WTC11 (cell line): ENCODE measurements around the gene ESYT1. TPM values are rescaled to one million over a fixed set of nuclear protein-coding genes. Genes with fewer than 3 reads are reported as not detected.
A peak's percentile ranks its signal among the peaks of the same experiment; 100 is the strongest.

Experiments
- CBFB ChIP-seq: sonication (generic); formaldehyde crosslinking; IDR thresholded peaks from 2 replicates; pipeline ENCODE4 v1.8.1; 2022; ENCODE audit warnings: mild to moderate bottlenecking, low read depth, missing genetic modification reagents
- E2F5 ChIP-seq: sonication (generic); formaldehyde crosslinking; IDR thresholded peaks from 2 replicates; pipeline ENCODE4 v1.8.1; 2022; ENCODE audit warnings: mild to moderate bottlenecking, moderate library complexity, missing genetic modification reagents
- FOXK1 ChIP-seq: sonication (generic); formaldehyde crosslinking; IDR thresholded peaks from 2 replicates; pipeline ENCODE4 v1.8.0; 2022; ENCODE audit warnings: mild to moderate bottlenecking, moderate library complexity, missing genetic modification reagents
- IRF2 ChIP-seq: sonication (generic); formaldehyde crosslinking; IDR thresholded peaks from 2 replicates; pipeline ENCODE4 v1.8.0; 2022; ENCODE audit warnings: low read depth, missing genetic modification reagents, borderline replicate concordance
- JAZF1 ChIP-seq: fragments of 250-450 bp; sonication (Bioruptor Pico); IDR thresholded peaks from 2 replicates; pipeline ENCODE4 v1.9.0; 2021; ENCODE audit warnings: moderate library complexity, mild to moderate bottlenecking, inconsistent platforms
- MAX ChIP-seq: sonication (generic); formaldehyde crosslinking; IDR thresholded peaks from 2 replicates; pipeline ENCODE4 v1.8.0; 2022; ENCODE audit warnings: mild to moderate bottlenecking, missing genetic modification reagents
- MYBL2 ChIP-seq: sonication (generic); formaldehyde crosslinking; IDR thresholded peaks from 2 replicates; pipeline ENCODE4 v1.8.1; 2023; ENCODE audit warnings: mild to moderate bottlenecking, moderate library complexity, missing genetic modification reagents
- NFATC4 ChIP-seq: fragments of 250-450 bp; sonication (Bioruptor Pico); IDR thresholded peaks from 2 replicates; pipeline ENCODE4 v1.9.0; 2021; ENCODE audit warnings: mild to moderate bottlenecking
- SMAD3 ChIP-seq: sonication (generic); formaldehyde crosslinking; IDR thresholded peaks from 2 replicates; pipeline ENCODE4 v1.8.0; 2022; ENCODE audit warnings: missing genetic modification reagents, mild to moderate bottlenecking, borderline replicate concordance
- SP1 ChIP-seq: sonication (generic); formaldehyde crosslinking; conservative IDR thresholded peaks from 2 replicates; pipeline ENCODE4 v1.8.1; 2022; ENCODE audit warnings: missing genetic modification reagents
- TP53 ChIP-seq: sonication (generic); formaldehyde crosslinking; IDR thresholded peaks from 2 replicates; pipeline ENCODE4 v1.8.1; 2023; ENCODE audit warnings: mild to moderate bottlenecking, missing genetic modification reagents
- USF2 ChIP-seq: sonication (generic); formaldehyde crosslinking; IDR thresholded peaks from 2 replicates; pipeline ENCODE4 v1.8.1; 2023; ENCODE audit warnings: mild to moderate bottlenecking, missing genetic modification reagents, moderate library complexity
- ZBTB21 ChIP-seq: sonication (generic); formaldehyde crosslinking; IDR thresholded peaks from 2 replicates; pipeline ENCODE4 v1.8.1; 2023; ENCODE audit warnings: mild to moderate bottlenecking, missing genetic modification reagents, borderline replicate concordance
- ZBTB43 ChIP-seq: sonication (generic); formaldehyde crosslinking; IDR thresholded peaks from 2 replicates; pipeline ENCODE4 v1.8.1; 2023; ENCODE audit warnings: mild to moderate bottlenecking, missing genetic modification reagents
- ZNF138 ChIP-seq: sonication (generic); formaldehyde crosslinking; conservative IDR thresholded peaks from 2 replicates; pipeline ENCODE4 v1.8.1; 2022; ENCODE audit warnings: mild to moderate bottlenecking, moderate library complexity, missing genetic modification reagents
- ZNF281 ChIP-seq: sonication (generic); formaldehyde crosslinking; IDR thresholded peaks from 2 replicates; pipeline ENCODE4 v1.8.0; 2023; ENCODE audit warnings: mild to moderate bottlenecking, missing genetic modification reagents
- total RNA-seq: library from RNA; stranded (reverse); gene quantifications from 3 replicates; pipeline ENCODE4 v1.2.3, GENCODE V29; 2021
- TF ChIP-seq, protein P1 (sequence below): sonication (generic); formaldehyde crosslinking; IDR thresholded peaks from 2 replicates; pipeline ENCODE4 v1.8.0; 2022; ENCODE audit warnings: mild to moderate bottlenecking, missing genetic modification reagents
- TF ChIP-seq, protein P2 (sequence below): sonication (generic); formaldehyde crosslinking; IDR thresholded peaks from 2 replicates; pipeline ENCODE4 v1.8.0; 2022; ENCODE audit warnings: mild to moderate bottlenecking, missing genetic modification reagents
- TF ChIP-seq, protein P3 (sequence below): sonication (generic); formaldehyde crosslinking; IDR thresholded peaks from 2 replicates; pipeline ENCODE4 v1.8.0; 2022; ENCODE audit warnings: mild to moderate bottlenecking, missing genetic modification reagents
- TF ChIP-seq, protein P4 (sequence below): sonication (generic); formaldehyde crosslinking; IDR thresholded peaks from 2 replicates; pipeline ENCODE4 v1.8.1; 2023; ENCODE audit warnings: mild to moderate bottlenecking, moderate library complexity, missing genetic modification reagents
- TF ChIP-seq, protein P5 (sequence below): fragments of 250-450 bp; sonication (Bioruptor Pico); IDR thresholded peaks from 2 replicates; pipeline ENCODE4 v1.9.0; 2021; ENCODE audit warnings: moderate library complexity, mild to moderate bottlenecking, inconsistent platforms, borderline replicate concordance

The ESYT1 gene
- total RNA-seq, 1 experiment from 2014 or later: 80.1 TPM

GRCh38 chr12:56104109-56104814, 23.8 kb upstream of the ESYT1 start, which contains the start of gene PA2G4 (continued):
- TF ChIP-seq, protein P1, sequence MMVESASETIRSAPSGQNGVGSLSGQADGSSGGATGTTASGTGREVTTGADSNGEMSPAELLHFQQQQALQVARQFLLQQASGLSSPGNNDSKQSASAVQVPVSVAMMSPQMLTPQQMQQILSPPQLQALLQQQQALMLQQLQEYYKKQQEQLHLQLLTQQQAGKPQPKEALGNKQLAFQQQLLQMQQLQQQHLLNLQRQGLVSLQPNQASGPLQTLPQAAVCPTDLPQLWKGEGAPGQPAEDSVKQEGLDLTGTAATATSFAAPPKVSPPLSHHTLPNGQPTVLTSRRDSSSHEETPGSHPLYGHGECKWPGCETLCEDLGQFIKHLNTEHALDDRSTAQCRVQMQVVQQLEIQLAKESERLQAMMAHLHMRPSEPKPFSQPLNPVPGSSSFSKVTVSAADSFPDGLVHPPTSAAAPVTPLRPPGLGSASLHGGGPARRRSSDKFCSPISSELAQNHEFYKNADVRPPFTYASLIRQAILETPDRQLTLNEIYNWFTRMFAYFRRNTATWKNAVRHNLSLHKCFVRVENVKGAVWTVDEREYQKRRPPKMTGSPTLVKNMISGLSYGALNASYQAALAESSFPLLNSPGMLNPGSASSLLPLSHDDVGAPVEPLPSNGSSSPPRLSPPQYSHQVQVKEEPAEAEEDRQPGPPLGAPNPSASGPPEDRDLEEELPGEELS: peak; percentile 46
- TF ChIP-seq ZNF138 (CRISPR knock-in tag) (0 out of 2 replicates have a peak, but pooled peaks have one; percentile 33), SMAD3 (CRISPR knock-in tag) (peak; percentile 87), MYBL2 (CRISPR knock-in tag) (peak; percentile 38; the same call in 1 of the 2 replicates), JAZF1 (CRISPR knock-in tag) (no peak), ZBTB43 (no peak; the same call in 1 of the 2 replicates), FOXK1 (CRISPR knock-in tag) (peak; percentile 56), USF2 (0 out of 2 replicates have a peak, but pooled peaks have one; percentile 40), NFATC4 (CRISPR knock-in tag) (peak; percentile 54; the same call in 1 of the 2 replicates), TP53 (CRISPR knock-in tag) (peak; percentile 91), E2F5 (peak; percentile 92), IRF2 (peak; percentile 18; the same call in 1 of the 2 replicates), SP1 (CRISPR knock-in tag) (peak; percentile 77), MAX (peak; percentile 94; the same call in 1 of the 2 replicates), ZBTB21 (no peak), ZNF281 (CRISPR knock-in tag) (no peak), CBFB (CRISPR knock-in tag) (peak; percentile 83; the same call in 1 of the 2 replicates)
- TF ChIP-seq, protein P2, sequence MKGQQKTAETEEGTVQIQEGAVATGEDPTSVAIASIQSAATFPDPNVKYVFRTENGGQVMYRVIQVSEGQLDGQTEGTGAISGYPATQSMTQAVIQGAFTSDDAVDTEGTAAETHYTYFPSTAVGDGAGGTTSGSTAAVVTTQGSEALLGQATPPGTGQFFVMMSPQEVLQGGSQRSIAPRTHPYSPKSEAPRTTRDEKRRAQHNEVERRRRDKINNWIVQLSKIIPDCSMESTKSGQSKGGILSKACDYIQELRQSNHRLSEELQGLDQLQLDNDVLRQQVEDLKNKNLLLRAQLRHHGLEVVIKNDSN (CRISPR knock-in tag): no peak
- TF ChIP-seq, protein P3, sequence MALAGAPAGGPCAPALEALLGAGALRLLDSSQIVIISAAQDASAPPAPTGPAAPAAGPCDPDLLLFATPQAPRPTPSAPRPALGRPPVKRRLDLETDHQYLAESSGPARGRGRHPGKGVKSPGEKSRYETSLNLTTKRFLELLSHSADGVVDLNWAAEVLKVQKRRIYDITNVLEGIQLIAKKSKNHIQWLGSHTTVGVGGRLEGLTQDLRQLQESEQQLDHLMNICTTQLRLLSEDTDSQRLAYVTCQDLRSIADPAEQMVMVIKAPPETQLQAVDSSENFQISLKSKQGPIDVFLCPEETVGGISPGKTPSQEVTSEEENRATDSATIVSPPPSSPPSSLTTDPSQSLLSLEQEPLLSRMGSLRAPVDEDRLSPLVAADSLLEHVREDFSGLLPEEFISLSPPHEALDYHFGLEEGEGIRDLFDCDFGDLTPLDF (CRISPR knock-in tag): no peak
- TF ChIP-seq, protein P4, sequence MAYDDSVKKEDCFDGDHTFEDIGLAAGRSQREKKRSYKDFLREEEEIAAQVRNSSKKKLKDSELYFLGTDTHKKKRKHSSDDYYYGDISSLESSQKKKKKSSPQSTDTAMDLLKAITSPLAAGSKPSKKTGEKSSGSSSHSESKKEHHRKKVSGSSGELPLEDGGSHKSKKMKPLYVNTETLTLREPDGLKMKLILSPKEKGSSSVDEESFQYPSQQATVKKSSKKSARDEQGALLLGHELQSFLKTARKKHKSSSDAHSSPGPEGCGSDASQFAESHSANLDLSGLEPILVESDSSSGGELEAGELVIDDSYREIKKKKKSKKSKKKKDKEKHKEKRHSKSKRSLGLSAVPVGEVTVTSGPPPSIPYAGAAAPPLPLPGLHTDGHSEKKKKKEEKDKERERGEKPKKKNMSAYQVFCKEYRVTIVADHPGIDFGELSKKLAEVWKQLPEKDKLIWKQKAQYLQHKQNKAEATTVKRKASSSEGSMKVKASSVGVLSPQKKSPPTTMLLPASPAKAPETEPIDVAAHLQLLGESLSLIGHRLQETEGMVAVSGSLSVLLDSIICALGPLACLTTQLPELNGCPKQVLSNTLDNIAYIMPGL (CRISPR knock-in tag): no peak; the same call in 1 of the 2 replicates
- TF ChIP-seq, protein P5, sequence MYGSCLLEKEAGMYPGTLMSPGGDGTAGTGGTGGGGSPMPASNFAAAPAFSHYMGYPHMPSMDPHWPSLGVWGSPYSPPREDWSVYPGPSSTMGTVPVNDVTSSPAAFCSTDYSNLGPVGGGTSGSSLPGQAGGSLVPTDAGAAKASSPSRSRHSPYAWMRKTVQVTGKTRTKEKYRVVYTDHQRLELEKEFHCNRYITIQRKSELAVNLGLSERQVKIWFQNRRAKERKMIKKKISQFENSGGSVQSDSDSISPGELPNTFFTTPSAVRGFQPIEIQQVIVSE (CRISPR knock-in tag): no peak
